ENCODE measurements around the gene ABR. TPM values are rescaled to one million over a fixed set of nuclear protein-coding genes. Genes with fewer than 3 reads are reported as not detected.

The ABR gene
- polyA plus RNA-seq, 2 of the 4 experiments (the other 2 are of a cell fraction), result 70.9 to 73.8 TPM

GRCh38 chr17:1026599-1026975 is 153.2 kb downstream of the ABR start:
- Histone ChIP-seq H3K27ac (no peak overlapping the region), H3K9me3 (no peaks in the 10 kb centered on the region), H3K4me2 (no peak overlapping the region), H3K4me3 (no peak overlapping the region), H3K4me1 (no peaks in the 10 kb centered on the region)
- no peak for ATAC-seq
- no peak for FAIRE-seq
- 95% methylated on average over 10 of the region's 10 CpGs for WGBS (ENCODE audit: missing lambda C conversion rate)
- ChIA-PET POLR2A (no interaction called here), CTCF (interaction anchor here (1.2 to 1.5 kb wide), 4 partner anchors 30 to 161 kb away, joined by 3 to 5 read pairs (median 4); partner anchors contain the start of gene TIMM22)
- no peak for DNase-seq (ENCODE audit: low read depth in 1 of 2, low spot score in 1 of 2)
- TF ChIP-seq ZSCAN20 (CRISPR knock-in tag; IDR thresholded peaks at IDR 0.05) (no peak), MAFK (IDR thresholded peaks at IDR 0.05; ENCODE audit: partially characterized antibody) (no peak), FOXS1 (CRISPR knock-in tag; IDR thresholded peaks at IDR 0.05) (no peak), CBX2 (IDR thresholded peaks at IDR 0.05; ENCODE audit: borderline replicate concordance, low read depth) (no peak), REST (IDR thresholded peaks at IDR 0.05) (no peak), HDAC2 (IDR thresholded peaks at IDR 0.05) (no peak), HMGXB4 (CRISPR knock-in tag; IDR thresholded peaks at IDR 0.05; ENCODE audit: borderline replicate concordance) (no peak), EP300 (IDR thresholded peaks at IDR 0.05) (no peak), PBX3 (IDR thresholded peaks at IDR 0.05) (no peak), EHMT2 (IDR thresholded peaks at IDR 0.05; ENCODE audit: low read depth) (no peak), HES2 (IDR thresholded peaks at IDR 0.05) (no peak)

- no peak for FAIRE-seq
- ChIA-PET POLR2A (no interaction called here), CTCF (interaction anchor here (0.7 to 1.5 kb wide), 3 partner anchors 26 to 122 kb away, joined by 3 to 5 read pairs (median 4); no protein-coding TSS in a partner anchor)
Measured at GRCh38 chr17:1025733-1026598, 153.8 kb downstream of the ABR start.

More at GRCh38 chr17:1025733-1026598, 153.8 kb downstream of the ABR start:
- Histone ChIP-seq H3K9me3 (no peaks in the 10 kb centered on the region), H3K4me1 (no peaks in the 10 kb centered on the region), H3K4me3 (no peak overlapping the region), H3K27ac (no peak overlapping the region), H3K4me2 (no peak overlapping the region)
- no peak for TF ChIP-seq USF2 (IDR thresholded peaks at IDR 0.05)
- TF ChIP-seq CHD2 (IDR thresholded peaks at IDR 0.05; ENCODE audit: low read length, partially characterized antibody), result no peak
- no peak for TF ChIP-seq HDAC2 (IDR thresholded peaks at IDR 0.05)
- TF ChIP-seq MYC (IDR thresholded peaks at IDR 0.05; ENCODE audit: borderline replicate concordance, low read length), result no peak
- TF ChIP-seq FOSL2 (IDR thresholded peaks at IDR 0.05), result no peak
- TF ChIP-seq FOSL2 (CRISPR knock-in tag; IDR thresholded peaks at IDR 0.05), result no peak
- TF ChIP-seq ZSCAN20 (CRISPR knock-in tag; IDR thresholded peaks at IDR 0.05), result no peak
- TF ChIP-seq JUN (IDR thresholded peaks at IDR 0.05), result no peak
- TF ChIP-seq ESRRA (IDR thresholded peaks at IDR 0.05; ENCODE audit: borderline replicate concordance, low read length), result no peak
- no peak for TF ChIP-seq RNF2 (IDR thresholded peaks at IDR 0.05; ENCODE audit: borderline replicate concordance, low read depth)
- no peak for TF ChIP-seq GATA3 (IDR thresholded peaks at IDR 0.05; ENCODE audit: borderline replicate concordance)
- no peak for TF ChIP-seq EHF (CRISPR knock-in tag; IDR thresholded peaks at IDR 0.05)
- TF ChIP-seq HOXA7 (CRISPR knock-in tag; IDR thresholded peaks at IDR 0.05), result no peak
- no peak for TF ChIP-seq POLR2A (IDR thresholded peaks at IDR 0.05; ENCODE audit: low read length)
- no peak for TF ChIP-seq BCL3 (IDR thresholded peaks at IDR 0.05)
- TF ChIP-seq RAD21 (conservative IDR thresholded peaks at IDR 0.05 in 1 of 2, IDR thresholded peaks at IDR 0.05 in 1 of 2), result no peak
- TF ChIP-seq CHD4 (IDR thresholded peaks at IDR 0.05; ENCODE audit: borderline replicate concordance), result no peak
- TF ChIP-seq MAFK (IDR thresholded peaks at IDR 0.05; ENCODE audit: partially characterized antibody), result no peak
- TF ChIP-seq SMC3 (IDR thresholded peaks at IDR 0.05), result no peak
- no peak for TF ChIP-seq FOXS1 (CRISPR knock-in tag; IDR thresholded peaks at IDR 0.05)
- WGBS (ENCODE audit: missing lambda C conversion rate), result 93% methylated on average over 28 of the region's 30 CpGs
- no peak for DNase-seq (ENCODE audit: low read depth in 1 of 2, low spot score in 1 of 2)
- ATAC-seq, result no peak
